ENCODE data around the gene NUP54. TPM values are rescaled to one million over a fixed set of nuclear protein-coding genes. Genes with fewer than 3 reads are reported as not detected.

The NUP54 gene
- total RNA-seq, 4 donors from 2014 or later: 32.2 to 58.0 (median 40.8) TPM

DNA sequence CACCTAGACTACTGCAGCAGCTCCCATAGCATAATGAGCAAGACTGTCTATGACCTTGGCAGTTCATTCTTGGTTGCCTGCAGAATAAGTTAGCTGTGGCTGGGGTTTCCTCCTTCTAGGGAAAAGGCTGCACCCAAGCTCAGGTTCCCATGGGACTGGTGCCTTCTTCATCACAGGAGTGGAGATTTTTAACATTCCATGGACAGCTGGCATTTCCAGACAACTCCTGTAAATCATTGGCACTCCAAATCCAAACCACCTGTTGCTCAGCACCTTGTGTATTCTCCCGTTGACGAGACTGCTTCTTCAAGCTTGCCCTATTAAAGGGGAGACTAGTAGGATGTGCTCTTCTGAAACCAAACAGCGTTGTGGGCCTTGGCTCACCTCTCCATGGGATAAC lies 7.8 kb upstream of the NUP54 start:
- Histone ChIP-seq H3K4me3 (no peak overlapping the region), H3K9me3 (no peaks in the 10 kb centered on the region), H3K27me3 (no peaks in the 10 kb centered on the region), H3K36me3 (peaks cover 2 to 36% of the 10 kb centered on the region in 2 donors), H3K4me1 (peaks cover 0 to 7% (median 0%) of the 10 kb centered on the region in 3 donors), H3K27ac (no peak overlapping the region)
- no peak for ATAC-seq
- WGBS, 2 donors (ENCODE audit: low coverage in 1 of 2): 79 to 100% methylated on average over 1 to 2 of the region's 3 CpGs
- TF ChIP-seq EP300 (IDR thresholded peaks at IDR 0.05) (no peak), POLR2A (IDR thresholded peaks at IDR 0.05) (no peak), POLR2AphosphoS5 (IDR thresholded peaks at IDR 0.05) (no peak)
- TF ChIP-seq, protein P1, sequence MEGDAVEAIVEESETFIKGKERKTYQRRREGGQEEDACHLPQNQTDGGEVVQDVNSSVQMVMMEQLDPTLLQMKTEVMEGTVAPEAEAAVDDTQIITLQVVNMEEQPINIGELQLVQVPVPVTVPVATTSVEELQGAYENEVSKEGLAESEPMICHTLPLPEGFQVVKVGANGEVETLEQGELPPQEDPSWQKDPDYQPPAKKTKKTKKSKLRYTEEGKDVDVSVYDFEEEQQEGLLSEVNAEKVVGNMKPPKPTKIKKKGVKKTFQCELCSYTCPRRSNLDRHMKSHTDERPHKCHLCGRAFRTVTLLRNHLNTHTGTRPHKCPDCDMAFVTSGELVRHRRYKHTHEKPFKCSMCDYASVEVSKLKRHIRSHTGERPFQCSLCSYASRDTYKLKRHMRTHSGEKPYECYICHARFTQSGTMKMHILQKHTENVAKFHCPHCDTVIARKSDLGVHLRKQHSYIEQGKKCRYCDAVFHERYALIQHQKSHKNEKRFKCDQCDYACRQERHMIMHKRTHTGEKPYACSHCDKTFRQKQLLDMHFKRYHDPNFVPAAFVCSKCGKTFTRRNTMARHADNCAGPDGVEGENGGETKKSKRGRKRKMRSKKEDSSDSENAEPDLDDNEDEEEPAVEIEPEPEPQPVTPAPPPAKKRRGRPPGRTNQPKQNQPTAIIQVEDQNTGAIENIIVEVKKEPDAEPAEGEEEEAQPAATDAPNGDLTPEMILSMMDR (IDR thresholded peaks at IDR 0.05): no peak

DNA sequence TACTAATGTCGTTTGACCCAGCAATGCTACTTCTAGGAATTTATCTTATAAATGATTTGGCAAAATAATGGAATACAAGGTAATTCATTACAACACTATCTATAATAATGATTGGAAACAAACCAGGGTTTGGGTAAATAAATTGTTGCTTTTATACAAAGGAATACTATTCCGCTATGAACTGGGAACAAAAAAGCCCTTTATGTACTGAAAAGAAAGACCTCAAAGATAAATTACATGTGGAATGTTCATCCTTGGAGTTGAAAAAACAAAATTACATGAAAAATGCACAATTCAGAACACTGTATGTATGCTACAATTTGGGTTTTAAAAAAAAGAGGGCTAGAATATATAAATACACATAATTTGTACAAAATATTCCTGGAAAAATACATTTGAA lies 5.2 kb upstream of the NUP54 start:
- Histone ChIP-seq H3K9me3 (no peaks in the 10 kb centered on the region), H3K27ac (no peak overlapping the region), H3K27me3 (no peaks in the 10 kb centered on the region), H3K4me1 (peaks cover 0 to 19% (median 0%) of the 10 kb centered on the region in 3 donors), H3K4me3 (no peak overlapping the region), H3K36me3 (peaks cover 0 to 10% of the 10 kb centered on the region in 2 donors)
- WGBS, 2 donors (ENCODE audit: low coverage in 1 of 2): 80 to 85% methylated on average over 2 of the region's 2 CpGs
- ATAC-seq: no peak
- TF ChIP-seq EP300 (IDR thresholded peaks at IDR 0.05) (no peak), POLR2AphosphoS5 (IDR thresholded peaks at IDR 0.05) (no peak), POLR2A (IDR thresholded peaks at IDR 0.05) (no peak)
- TF ChIP-seq, protein P1 (IDR thresholded peaks at IDR 0.05): no peak

DNA sequence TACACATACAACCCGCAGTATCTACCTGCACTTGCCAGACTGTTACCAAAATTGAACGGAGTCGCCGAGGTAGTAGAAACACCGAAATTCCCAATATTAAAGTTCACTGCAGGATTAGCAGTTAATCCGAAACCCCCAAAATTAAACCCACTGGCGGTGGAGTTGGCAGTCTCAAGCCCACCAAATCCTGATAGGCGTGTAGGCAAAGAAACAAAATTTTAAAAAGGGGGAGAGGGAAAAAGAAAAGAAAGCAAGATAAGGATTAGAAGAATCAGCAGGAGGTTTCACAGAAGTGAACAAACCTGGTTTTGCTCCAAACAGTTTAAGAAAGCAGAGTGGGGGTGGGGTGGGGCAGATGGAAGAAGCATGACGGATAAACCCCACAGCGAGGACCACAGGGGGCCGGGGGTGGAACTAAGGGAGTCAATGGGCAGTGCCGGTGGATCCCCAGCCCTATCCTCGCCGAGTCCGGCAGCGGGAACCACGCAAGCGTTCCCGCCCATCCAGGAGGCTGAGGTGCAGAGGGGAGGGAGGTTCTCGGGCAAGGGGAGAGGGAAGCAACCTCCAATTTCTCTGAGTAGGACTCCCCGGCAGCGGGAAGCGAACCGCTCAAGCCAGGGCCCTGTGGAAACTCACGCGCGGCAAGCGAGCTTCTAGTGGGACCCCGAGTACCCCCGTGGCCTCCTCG lies 599 bp downstream of the NUP54 start:
- peak; percentile 32 for ATAC-seq
- Histone ChIP-seq H3K4me1 (peaks cover 5 to 36% (median 14%) of the 10 kb centered on the region in 3 donors), H3K4me3 (peak overlapping the region; percentile 87 to 97), H3K27ac (peak overlapping the region; percentile 88 to 94 (median 91)), H3K27me3 (no peaks in the 10 kb centered on the region), H3K36me3 (peaks cover 0 to 15% of the 10 kb centered on the region in 2 donors), H3K9me3 (no peaks in the 10 kb centered on the region)
- 0 to 1% methylated on average over 11 to 19 of the region's 31 CpGs for WGBS, 2 donors (ENCODE audit: low coverage in 1 of 2)
- TF ChIP-seq POLR2AphosphoS5 (IDR thresholded peaks at IDR 0.05): no peak
- no peak for TF ChIP-seq EP300 (IDR thresholded peaks at IDR 0.05)
- TF ChIP-seq POLR2A (IDR thresholded peaks at IDR 0.05): no peak
- TF ChIP-seq, protein P1 (IDR thresholded peaks at IDR 0.05): no peak

DNA sequence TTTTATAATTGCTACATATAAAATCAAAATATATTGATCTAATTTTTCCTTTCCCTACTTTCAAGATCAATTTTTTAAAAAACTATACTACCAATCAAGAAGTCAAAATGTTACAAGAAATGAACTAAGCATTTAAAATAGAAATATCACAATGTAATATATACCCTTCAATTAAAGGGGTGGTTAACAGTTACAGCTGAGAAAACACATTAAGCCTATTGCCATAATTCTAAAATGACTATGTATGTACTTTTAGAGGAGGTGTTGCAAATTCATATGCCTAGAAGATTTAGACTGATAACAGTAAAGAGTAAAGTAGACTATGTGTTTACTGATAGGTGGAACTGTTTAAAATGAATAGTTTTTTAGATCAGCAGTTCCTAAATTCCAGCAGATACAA lies 3.7 kb downstream of the NUP54 start:
- no peaks in the 10 kb centered on the region for H3K27me3 ChIP-seq
- H3K4me1 ChIP-seq: peaks cover 5 to 33% (median 14%) of the 10 kb centered on the region in 3 donors
- H3K9me3 ChIP-seq: no peaks in the 10 kb centered on the region
- H3K27ac ChIP-seq: no peak overlapping the region
- ATAC-seq: no peak
- H3K4me3 ChIP-seq: no peak overlapping the region
- TF ChIP-seq POLR2A (IDR thresholded peaks at IDR 0.05) (no peak), EP300 (IDR thresholded peaks at IDR 0.05) (no peak), POLR2AphosphoS5 (IDR thresholded peaks at IDR 0.05) (no peak)
- TF ChIP-seq, protein P1 (IDR thresholded peaks at IDR 0.05): no peak
- H3K36me3 ChIP-seq: peaks cover 0 to 45% of the 10 kb centered on the region in 2 donors

DNA sequence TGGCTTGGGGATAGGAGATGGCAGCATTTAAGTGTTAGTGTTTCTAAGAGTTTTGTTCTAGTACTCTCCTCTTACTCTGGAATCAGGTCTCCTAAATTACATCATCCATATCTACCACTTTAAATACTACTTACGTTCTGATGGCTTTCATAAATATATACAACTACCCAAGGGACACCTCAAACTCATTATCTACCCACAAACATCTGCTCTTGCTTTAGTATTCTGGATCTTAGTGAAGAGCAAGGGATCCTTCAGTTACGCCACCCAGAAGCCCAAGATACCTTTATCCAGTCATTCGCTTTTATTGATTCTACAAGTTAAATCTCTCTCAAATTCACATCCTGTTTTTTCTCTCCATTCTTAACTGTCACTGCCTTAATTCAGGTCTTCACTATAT lies 7.0 kb downstream of the NUP54 start:
- Histone ChIP-seq H3K36me3 (peaks cover 0 to 77% of the 10 kb centered on the region in 2 donors), H3K27ac (no peak overlapping the region)

More for the DNA sequence above, 7.0 kb downstream of the NUP54 start:
- WGBS, 2 donors (ENCODE audit: low coverage in 1 of 2): 91 to 93% methylated on average over 3 of the region's 3 CpGs
- Histone ChIP-seq H3K4me1 (peaks cover 0 to 16% (median 6%) of the 10 kb centered on the region in 3 donors), H3K27me3 (no peaks in the 10 kb centered on the region), H3K4me3 (no peak overlapping the region), H3K9me3 (no peaks in the 10 kb centered on the region)
- TF ChIP-seq, protein P1 (IDR thresholded peaks at IDR 0.05): no peak
- no peak for TF ChIP-seq EP300 (IDR thresholded peaks at IDR 0.05)
- TF ChIP-seq POLR2A (IDR thresholded peaks at IDR 0.05): no peak
- no peak for TF ChIP-seq POLR2AphosphoS5 (IDR thresholded peaks at IDR 0.05)
- ATAC-seq: no peak

All from gastroesophageal sphincter (tissue), 4 donors.